H7 (cell line): ENCODE measurements around the gene LPCAT3. TPM values are rescaled to one million over a fixed set of nuclear protein-coding genes. Genes with fewer than 3 reads are reported as not detected.

Experiments used
- DNase-seq: peaks from one replicate; pipeline ENCODE4 v3.0.0; 2012
- H3K27me3 ChIP-seq: 2 replicates; pipeline ENCODE4 v1.6.0; 2011; ENCODE audit warnings: mild to moderate bottlenecking, low read length; ENCODE audit not compliant: control insufficient read depth, insufficient read depth
- H3K36me3 ChIP-seq: replicated peaks from 2 replicates; pipeline ENCODE4 v1.5.1; 2011; ENCODE audit warnings: low read length; ENCODE audit not compliant: control insufficient read depth, insufficient read depth
- H3K4me3 ChIP-seq: 2 replicates; pipeline ENCODE4 v1.5.1; 2011; ENCODE audit warnings: low read depth, mild to moderate bottlenecking, control low read depth, low read length, moderate library complexity; ENCODE audit not compliant: insufficient read depth
- total RNA-seq: library from RNA; depleted of rRNA; stranded (reverse); fragments of >200 nt; shearing (Covaris generic); gene quantifications from 2 replicates; pipeline ENCODE4 v1.2.3, GENCODE V29; 2014

The LPCAT3 gene
- total RNA-seq, 1 experiment from 2014 or later: 16.9 TPM

GRCh38 chr12:6970096-6970527 lies 48.2 kb downstream of the LPCAT3 start:
- DNase-seq: no peak
- H3K36me3 ChIP-seq: peaks cover 45% of the 10 kb centered on the region
- H3K4me3 ChIP-seq: peak overlapping the region; percentile 75
- H3K27me3 ChIP-seq: no peaks in the 10 kb centered on the region

- H3K4me3 ChIP-seq: no peak overlapping the region
- DNase-seq: no peak
- H3K36me3 ChIP-seq: peaks cover 34% of the 10 kb centered on the region
- no peaks in the 10 kb centered on the region for H3K27me3 ChIP-seq
Measured at GRCh38 chr12:6968426-6968825, 49.9 kb downstream of the LPCAT3 start.

GRCh38 chr12:6967651-6968100 lies 50.6 kb downstream of the LPCAT3 start:
- no peak for DNase-seq
- Histone ChIP-seq H3K27me3 (no peaks in the 10 kb centered on the region), H3K36me3 (peaks cover 34% of the 10 kb centered on the region), H3K4me3 (no peak overlapping the region)

GRCh38 chr12:6966351-6966750 lies 51.9 kb downstream of the LPCAT3 start:
- H3K4me3 ChIP-seq: no peak overlapping the region
- no peak for DNase-seq
- no peaks in the 10 kb centered on the region for H3K27me3 ChIP-seq
- peaks cover 34% of the 10 kb centered on the region for H3K36me3 ChIP-seq

GRCh38 chr12:6965714-6966113 lies 52.6 kb downstream of the LPCAT3 start:
- DNase-seq: peak; percentile 47
- Histone ChIP-seq H3K36me3 (peaks cover 34% of the 10 kb centered on the region), H3K4me3 (no peak overlapping the region), H3K27me3 (no peaks in the 10 kb centered on the region)

GRCh38 chr12:6965026-6965661 lies 53.1 kb downstream of the LPCAT3 start:
- Histone ChIP-seq H3K4me3 (no peak overlapping the region), H3K36me3 (peaks cover 34% of the 10 kb centered on the region), H3K27me3 (no peaks in the 10 kb centered on the region)
- peak; percentile 93 for DNase-seq

DNA sequence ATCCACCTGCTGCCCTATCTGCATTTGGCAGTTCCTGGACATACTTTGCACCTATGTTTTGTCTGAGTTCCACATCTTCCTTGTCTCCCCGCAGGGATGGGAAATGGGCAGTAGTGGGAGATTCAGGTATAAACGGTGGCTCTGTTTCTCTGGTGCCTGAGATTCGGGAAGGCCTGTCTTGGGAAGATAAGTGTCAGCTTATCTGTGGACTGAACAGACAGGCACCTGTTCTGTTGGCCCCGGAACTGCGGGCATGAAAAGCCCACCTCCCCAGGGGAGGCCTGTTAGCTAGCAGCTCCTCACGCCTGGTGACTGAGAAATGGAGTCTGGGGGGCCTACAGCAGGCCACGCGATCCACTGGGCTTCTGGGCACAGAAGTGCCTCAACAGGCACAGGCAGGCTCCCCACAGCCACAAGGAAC lies 53.7 kb downstream of the LPCAT3 start:
- Histone ChIP-seq H3K27me3 (no peaks in the 10 kb centered on the region), H3K4me3 (no peak overlapping the region)
- DNase-seq: no peak

DNA sequence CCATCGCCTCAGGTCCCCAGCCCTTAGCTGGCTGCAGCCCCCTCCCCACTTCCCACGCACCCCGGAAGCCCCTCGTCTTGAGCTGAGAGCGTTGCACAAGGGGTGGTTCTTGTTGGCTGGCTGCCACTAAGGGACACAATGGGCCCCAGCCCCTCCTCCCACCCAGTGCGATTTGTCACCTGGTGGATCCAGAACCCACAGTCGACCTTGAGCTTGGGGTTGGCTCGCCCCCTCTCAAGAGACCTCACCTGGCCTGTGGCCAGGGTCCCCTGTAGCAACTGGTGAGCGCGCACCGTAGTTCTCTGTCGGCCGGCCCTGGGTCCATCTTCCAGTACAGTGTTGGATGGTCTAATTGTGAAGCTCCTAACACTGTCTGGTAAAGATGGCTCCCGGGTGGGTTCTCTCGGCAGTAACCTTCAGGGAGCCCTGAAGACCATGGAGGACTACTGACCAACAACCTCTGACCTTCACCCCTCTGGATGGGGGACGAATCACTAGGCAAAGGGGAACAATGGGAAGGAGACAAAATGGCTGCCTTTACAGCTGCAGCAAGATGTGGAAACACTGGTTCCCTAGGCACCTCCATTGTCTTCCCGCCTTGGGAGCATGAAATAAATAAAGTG lies 54.4 kb downstream of the LPCAT3 start:
- Histone ChIP-seq H3K27me3 (no peaks in the 10 kb centered on the region), H3K4me3 (peak overlapping the region; percentile 49; the same call in 1 of the 2 replicates), H3K36me3 (peaks cover 31% of the 10 kb centered on the region)
- DNase-seq: peak; percentile 44

More for the DNA sequence above, 53.7 kb downstream of the LPCAT3 start:
- H3K36me3 ChIP-seq: peaks cover 34% of the 10 kb centered on the region

DNA sequence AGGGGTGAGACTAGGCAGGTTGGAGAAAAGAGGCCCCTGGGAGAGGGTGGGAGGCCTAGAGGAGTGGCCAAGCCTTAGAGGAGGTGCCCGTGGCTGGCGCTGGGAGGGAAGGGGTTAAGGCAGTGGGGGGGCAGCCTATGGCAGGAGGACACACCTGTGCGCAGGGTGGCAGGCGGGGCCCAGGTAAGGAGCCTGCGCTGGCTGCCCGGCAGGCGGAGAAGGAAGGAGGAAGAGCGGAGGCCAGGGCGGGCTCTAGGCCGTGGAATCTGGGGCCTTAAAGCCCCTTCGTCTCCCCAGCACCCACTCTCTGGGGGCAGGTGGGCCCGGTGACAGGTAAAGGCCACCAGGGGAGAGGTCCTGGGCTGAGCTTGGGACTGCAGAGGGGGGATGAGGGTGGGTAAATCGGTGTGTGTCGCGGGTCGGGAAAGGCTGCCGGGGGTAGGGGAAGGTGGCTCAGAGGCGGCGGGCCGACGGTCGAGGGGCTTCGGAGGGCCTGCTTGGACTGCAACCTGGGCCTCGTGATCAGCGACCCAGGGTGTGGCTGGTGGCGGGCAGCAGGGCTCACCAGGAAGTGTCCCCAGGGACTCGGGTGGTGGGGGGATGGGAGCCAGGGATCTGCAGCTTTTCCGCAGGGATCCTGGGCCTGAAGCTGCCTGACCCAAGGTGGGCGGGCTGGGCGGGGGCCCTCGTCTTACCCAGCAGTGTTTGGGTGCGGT lies 55.1 kb downstream of the LPCAT3 start:
- DNase-seq: peak; percentile 88
- peak overlapping the region; percentile 49 for H3K4me3 ChIP-seq
- no peaks in the 10 kb centered on the region for H3K27me3 ChIP-seq
- peaks cover 24% of the 10 kb centered on the region for H3K36me3 ChIP-seq

- DNase-seq: peak; percentile 79
- H3K4me3 ChIP-seq: peak overlapping the region; percentile 49; the same call in 1 of the 2 replicates
- H3K36me3 ChIP-seq: peaks cover 17% of the 10 kb centered on the region
- H3K27me3 ChIP-seq: no peaks in the 10 kb centered on the region
Measured at GRCh38 chr12:6962285-6963015, 55.8 kb downstream of the LPCAT3 start.

GRCh38 chr12:6961695-6962284 lies 56.5 kb downstream of the LPCAT3 start:
- Histone ChIP-seq H3K4me3 (peak overlapping the region; percentile 49; the same call in 1 of the 2 replicates), H3K27me3 (no peaks in the 10 kb centered on the region), H3K36me3 (peaks cover 11% of the 10 kb centered on the region)
- DNase-seq: peak; percentile 92

DNA sequence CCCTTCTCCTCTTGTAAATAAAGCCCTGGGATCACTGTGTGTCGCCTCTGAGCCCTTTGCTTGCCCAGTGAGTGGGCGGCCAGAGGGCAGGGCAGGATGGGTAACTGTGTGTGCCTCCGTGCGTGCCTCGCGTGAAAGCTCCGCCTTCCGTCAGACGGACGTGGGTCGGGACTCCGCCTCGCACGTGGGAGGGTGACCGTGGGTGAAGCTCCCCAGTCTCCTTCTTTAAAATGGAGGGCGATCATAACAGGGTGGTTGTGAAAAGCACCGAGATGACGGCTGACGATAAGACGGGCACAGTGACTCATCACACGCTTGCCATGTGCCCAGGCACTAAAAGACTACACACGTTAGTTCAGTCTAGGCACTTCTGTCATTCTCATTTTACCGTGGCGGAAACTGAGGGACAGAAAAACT lies 57.0 kb downstream of the LPCAT3 start:
- Histone ChIP-seq H3K36me3 (peaks cover 9% of the 10 kb centered on the region), H3K27me3 (no peaks in the 10 kb centered on the region), H3K4me3 (no peak overlapping the region; the same call in 1 of the 2 replicates)
- peak; percentile 74 for DNase-seq

- no peak overlapping the region for H3K4me3 ChIP-seq
- DNase-seq: peak; percentile 76
- no peaks in the 10 kb centered on the region for H3K27me3 ChIP-seq
- peaks cover 5% of the 10 kb centered on the region for H3K36me3 ChIP-seq
Measured at GRCh38 chr12:6960593-6961277, 57.5 kb downstream of the LPCAT3 start.
